ENCODE data around the gene PSMB2. TPM values are rescaled to one million over a fixed set of nuclear protein-coding genes. Genes with fewer than 3 reads are reported as not detected.

PSMB2 gene
- total and polyA plus RNA-seq, 10 of the 15 experiments (the other 5 are each of a cell fraction or from before 2014, with no cell fraction given) = 71.7 to 299 (median 145) TPM

DNA sequence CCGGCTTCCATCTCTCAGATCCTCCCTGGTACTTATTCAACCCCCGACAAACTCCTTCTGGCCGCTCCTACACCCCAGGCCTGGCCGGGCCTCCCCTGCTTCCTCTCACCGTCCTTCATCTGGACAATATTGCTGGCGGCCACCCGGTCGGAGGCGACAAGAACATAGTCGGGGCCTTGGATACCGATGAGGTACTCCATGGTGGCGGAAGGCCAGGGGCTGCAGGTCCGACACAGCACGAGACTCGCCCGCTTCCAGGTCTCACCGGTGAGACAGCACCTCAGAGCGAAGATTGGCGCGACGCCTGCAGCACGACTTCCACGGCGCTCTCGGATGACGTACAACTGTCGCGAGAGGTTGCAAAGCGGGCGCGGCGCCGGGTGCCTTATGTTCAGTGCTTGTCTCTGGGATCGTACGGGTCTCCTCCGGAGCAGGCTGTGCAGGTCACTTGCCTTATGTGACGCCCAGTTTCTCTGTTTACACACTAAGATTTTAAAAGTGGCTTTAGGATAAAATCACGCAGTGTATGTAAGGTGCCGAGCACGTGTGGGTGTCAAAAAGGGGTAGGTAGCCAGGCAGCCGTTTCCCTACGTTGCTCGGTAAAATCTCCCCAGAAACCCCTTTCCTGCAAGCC is at the start of gene PSMB2 (continued):
- TF ChIP-seq POLR2AphosphoS2 (IDR thresholded peaks at IDR 0.05; ENCODE audit: low read depth, low read length) (peak; percentile 63; the same call in 1 of the 2 replicates), IKZF1 (conservative IDR thresholded peaks at IDR 0.05) (peak; percentile 69), JUNB (IDR thresholded peaks at IDR 0.05) (no peak; the same call in 1 of the 2 replicates), BRCA1 (IDR thresholded peaks at IDR 0.05; ENCODE audit: low read depth, low read length) (peak; percentile 76), RELA (IDR thresholded peaks at IDR 0.05; ENCODE audit: borderline replicate concordance, partially characterized antibody) (peak; percentile 33), SRF (IDR thresholded peaks at IDR 0.05; ENCODE audit: low read depth in 2 of 2, low read length in 2 of 2) (peak in 1 of 2 experiments; percentile 91; a peak in 2 of 4 replicates), YY1 (IDR thresholded peaks at IDR 0.05; ENCODE audit: low read depth, low read length) (0 out of 2 replicates have a peak, but pooled peaks have one; percentile 6), NBN (IDR thresholded peaks at IDR 0.05) (peak; percentile 91), ATF7 (IDR thresholded peaks at IDR 0.05; ENCODE audit: low read depth) (peak; percentile 63), CHD2 (IDR thresholded peaks at IDR 0.05; ENCODE audit: borderline replicate concordance, low read depth, low read length) (peak; percentile 99)
- TF ChIP-seq, protein P1, sequence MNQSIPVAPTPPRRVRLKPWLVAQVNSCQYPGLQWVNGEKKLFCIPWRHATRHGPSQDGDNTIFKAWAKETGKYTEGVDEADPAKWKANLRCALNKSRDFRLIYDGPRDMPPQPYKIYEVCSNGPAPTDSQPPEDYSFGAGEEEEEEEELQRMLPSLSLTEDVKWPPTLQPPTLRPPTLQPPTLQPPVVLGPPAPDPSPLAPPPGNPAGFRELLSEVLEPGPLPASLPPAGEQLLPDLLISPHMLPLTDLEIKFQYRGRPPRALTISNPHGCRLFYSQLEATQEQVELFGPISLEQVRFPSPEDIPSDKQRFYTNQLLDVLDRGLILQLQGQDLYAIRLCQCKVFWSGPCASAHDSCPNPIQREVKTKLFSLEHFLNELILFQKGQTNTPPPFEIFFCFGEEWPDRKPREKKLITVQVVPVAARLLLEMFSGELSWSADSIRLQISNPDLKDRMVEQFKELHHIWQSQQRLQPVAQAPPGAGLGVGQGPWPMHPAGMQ (IDR thresholded peaks at IDR 0.05; ENCODE audit: borderline replicate concordance) = peak; percentile 63; the same call in 1 of the 2 replicates
- TF ChIP-seq, protein P2, sequence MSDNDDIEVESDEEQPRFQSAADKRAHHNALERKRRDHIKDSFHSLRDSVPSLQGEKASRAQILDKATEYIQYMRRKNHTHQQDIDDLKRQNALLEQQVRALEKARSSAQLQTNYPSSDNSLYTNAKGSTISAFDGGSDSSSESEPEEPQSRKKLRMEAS (IDR thresholded peaks at IDR 0.05; ENCODE audit: low read depth, low read length) = peak; percentile 93
- TF ChIP-seq, protein P3, sequence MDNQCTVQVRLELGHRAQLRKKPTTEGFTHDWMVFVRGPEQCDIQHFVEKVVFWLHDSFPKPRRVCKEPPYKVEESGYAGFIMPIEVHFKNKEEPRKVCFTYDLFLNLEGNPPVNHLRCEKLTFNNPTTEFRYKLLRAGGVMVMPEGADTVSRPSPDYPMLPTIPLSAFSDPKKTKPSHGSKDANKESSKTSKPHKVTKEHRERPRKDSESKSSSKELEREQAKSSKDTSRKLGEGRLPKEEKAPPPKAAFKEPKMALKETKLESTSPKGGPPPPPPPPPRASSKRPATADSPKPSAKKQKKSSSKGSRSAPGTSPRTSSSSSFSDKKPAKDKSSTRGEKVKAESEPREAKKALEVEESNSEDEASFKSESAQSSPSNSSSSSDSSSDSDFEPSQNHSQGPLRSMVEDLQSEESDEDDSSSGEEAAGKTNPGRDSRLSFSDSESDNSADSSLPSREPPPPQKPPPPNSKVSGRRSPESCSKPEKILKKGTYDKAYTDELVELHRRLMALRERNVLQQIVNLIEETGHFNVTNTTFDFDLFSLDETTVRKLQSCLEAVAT (IDR thresholded peaks at IDR 0.05) = peak; percentile 89
- TF ChIP-seq, protein P4, sequence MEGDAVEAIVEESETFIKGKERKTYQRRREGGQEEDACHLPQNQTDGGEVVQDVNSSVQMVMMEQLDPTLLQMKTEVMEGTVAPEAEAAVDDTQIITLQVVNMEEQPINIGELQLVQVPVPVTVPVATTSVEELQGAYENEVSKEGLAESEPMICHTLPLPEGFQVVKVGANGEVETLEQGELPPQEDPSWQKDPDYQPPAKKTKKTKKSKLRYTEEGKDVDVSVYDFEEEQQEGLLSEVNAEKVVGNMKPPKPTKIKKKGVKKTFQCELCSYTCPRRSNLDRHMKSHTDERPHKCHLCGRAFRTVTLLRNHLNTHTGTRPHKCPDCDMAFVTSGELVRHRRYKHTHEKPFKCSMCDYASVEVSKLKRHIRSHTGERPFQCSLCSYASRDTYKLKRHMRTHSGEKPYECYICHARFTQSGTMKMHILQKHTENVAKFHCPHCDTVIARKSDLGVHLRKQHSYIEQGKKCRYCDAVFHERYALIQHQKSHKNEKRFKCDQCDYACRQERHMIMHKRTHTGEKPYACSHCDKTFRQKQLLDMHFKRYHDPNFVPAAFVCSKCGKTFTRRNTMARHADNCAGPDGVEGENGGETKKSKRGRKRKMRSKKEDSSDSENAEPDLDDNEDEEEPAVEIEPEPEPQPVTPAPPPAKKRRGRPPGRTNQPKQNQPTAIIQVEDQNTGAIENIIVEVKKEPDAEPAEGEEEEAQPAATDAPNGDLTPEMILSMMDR (IDR thresholded peaks at IDR 0.05 in 2 of 3, conservative IDR thresholded peaks at IDR 0.05 in 1 of 3; ENCODE audit: control insufficient read depth in 2 of 3, extremely low read depth in 1 of 3, insufficient read depth in 1 of 3, low read depth in 3 of 3, low read length in 3 of 3) = no peak
- TF ChIP-seq, protein P5, sequence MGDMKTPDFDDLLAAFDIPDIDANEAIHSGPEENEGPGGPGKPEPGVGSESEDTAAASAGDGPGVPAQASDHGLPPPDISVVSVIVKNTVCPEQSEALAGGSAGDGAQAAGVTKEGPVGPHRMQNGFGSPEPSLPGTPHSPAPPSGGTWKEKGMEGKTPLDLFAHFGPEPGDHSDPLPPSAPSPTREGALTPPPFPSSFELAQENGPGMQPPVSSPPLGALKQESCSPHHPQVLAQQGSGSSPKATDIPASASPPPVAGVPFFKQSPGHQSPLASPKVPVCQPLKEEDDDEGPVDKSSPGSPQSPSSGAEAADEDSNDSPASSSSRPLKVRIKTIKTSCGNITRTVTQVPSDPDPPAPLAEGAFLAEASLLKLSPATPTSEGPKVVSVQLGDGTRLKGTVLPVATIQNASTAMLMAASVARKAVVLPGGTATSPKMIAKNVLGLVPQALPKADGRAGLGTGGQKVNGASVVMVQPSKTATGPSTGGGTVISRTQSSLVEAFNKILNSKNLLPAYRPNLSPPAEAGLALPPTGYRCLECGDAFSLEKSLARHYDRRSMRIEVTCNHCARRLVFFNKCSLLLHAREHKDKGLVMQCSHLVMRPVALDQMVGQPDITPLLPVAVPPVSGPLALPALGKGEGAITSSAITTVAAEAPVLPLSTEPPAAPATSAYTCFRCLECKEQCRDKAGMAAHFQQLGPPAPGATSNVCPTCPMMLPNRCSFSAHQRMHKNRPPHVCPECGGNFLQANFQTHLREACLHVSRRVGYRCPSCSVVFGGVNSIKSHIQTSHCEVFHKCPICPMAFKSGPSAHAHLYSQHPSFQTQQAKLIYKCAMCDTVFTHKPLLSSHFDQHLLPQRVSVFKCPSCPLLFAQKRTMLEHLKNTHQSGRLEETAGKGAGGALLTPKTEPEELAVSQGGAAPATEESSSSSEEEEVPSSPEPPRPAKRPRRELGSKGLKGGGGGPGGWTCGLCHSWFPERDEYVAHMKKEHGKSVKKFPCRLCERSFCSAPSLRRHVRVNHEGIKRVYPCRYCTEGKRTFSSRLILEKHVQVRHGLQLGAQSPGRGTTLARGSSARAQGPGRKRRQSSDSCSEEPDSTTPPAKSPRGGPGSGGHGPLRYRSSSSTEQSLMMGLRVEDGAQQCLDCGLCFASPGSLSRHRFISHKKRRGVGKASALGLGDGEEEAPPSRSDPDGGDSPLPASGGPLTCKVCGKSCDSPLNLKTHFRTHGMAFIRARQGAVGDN (IDR thresholded peaks at IDR 0.05) = no peak
